T-helper 1 cell (primary cell): ENCODE data around the gene BIRC5.

ENCODE experiments used
- DNase-seq, 5 donors: peaks; one replicate each; pipeline ENCODE4 v3.0.0-alpha.2; 2012 to 2020

The BIRC5 gene

GRCh38 chr17:78258323-78259191 lies 44.5 kb downstream of the BIRC5 start:
- DNase-seq = peak; percentile 37 to 91 (median 57)

GRCh38 chr17:78259192-78259554 lies 45.1 kb downstream of the BIRC5 start:
- no peak for DNase-seq

GRCh38 chr17:78263063-78263735 lies 49.1 kb downstream of the BIRC5 start:
- DNase-seq = peak in 1 of 5 donors; percentile 79

- no peak for DNase-seq
Measured at GRCh38 chr17:78263736-78264340, 49.8 kb downstream of the BIRC5 start.

GRCh38 chr17:78264590-78264989 lies 50.5 kb downstream of the BIRC5 start:
- DNase-seq = no peak

GRCh38 chr17:78265121-78265520 lies 51.1 kb downstream of the BIRC5 start:
- DNase-seq = no peak

GRCh38 chr17:78266231-78266631 lies 52.2 kb downstream of the BIRC5 start:
- no peak for DNase-seq

GRCh38 chr17:78266771-78267170 lies 52.7 kb downstream of the BIRC5 start:
- no peak for DNase-seq

GRCh38 chr17:78267253-78268073 lies 53.4 kb downstream of the BIRC5 start:
- DNase-seq = no peak

GRCh38 chr17:78268191-78268874 lies 54.3 kb downstream of the BIRC5 start:
- DNase-seq = no peak

- no peak for DNase-seq
Measured at GRCh38 chr17:78268951-78269905, 55.2 kb downstream of the BIRC5 start.

GRCh38 chr17:78269955-78270381 lies 55.9 kb downstream of the BIRC5 start:
- no peak for DNase-seq

GRCh38 chr17:78271419-78272170 lies 57.5 kb downstream of the BIRC5 start:
- DNase-seq = no peak

GRCh38 chr17:78272181-78272913 lies 58.3 kb downstream of the BIRC5 start:
- peak in 4 of 5 donors; percentile 47 to 78 (median 54) for DNase-seq

GRCh38 chr17:78272914-78273258 lies 58.8 kb downstream of the BIRC5 start:
- DNase-seq = no peak

- DNase-seq = no peak
Measured at GRCh38 chr17:78273813-78274212, 59.8 kb downstream of the BIRC5 start.
